Effector memory CD8-positive, alpha-beta T cell (primary cell): ENCODE data around the gene CDH12.

Source experiments
- ATAC-seq: fragments of 150-1000 bp; cut with Tn5 transposase; replicated peaks from 2 replicates; pipeline ENCODE4 v1.10.0; 2021; ENCODE audit warnings: mild to moderate bottlenecking, moderate library complexity
- DNase-seq, 3 experiments: peaks; one replicate each; pipeline ENCODE4 v3.0.0; 2021
- H3K27ac Mint-ChIP-seq, 2 donors: one replicate each; pipeline ENCODE4 v1.8.0; 2022; ENCODE audit warnings: mild to moderate bottlenecking in 2 of 2, mixed read lengths in 2 of 2, moderate library complexity in 2 of 2
- H3K27me3 Mint-ChIP-seq, 2 donors: one replicate each; pipeline ENCODE4 v1.8.0; 2022; ENCODE audit warnings: mixed read lengths in 2 of 2
- H3K36me3 Mint-ChIP-seq: one replicate; pipeline ENCODE4 v1.8.0; 2022; ENCODE audit warnings: mild to moderate bottlenecking, moderate library complexity, mixed read lengths; ENCODE audit not compliant: insufficient read depth
- H3K4me1 Mint-ChIP-seq, 2 donors: one replicate each; pipeline ENCODE4 v1.8.0; 2022; ENCODE audit warnings: low read depth in 2 of 2, mixed read lengths in 2 of 2
- H3K4me3 Mint-ChIP-seq, 2 donors: one replicate each; pipeline ENCODE4 v1.8.0; 2022; ENCODE audit warnings: mild to moderate bottlenecking in 2 of 2, mixed read lengths in 2 of 2, moderate library complexity in 2 of 2
- H3K9me3 Mint-ChIP-seq, 2 donors: one replicate each; pipeline ENCODE4 v1.8.0; 2022; ENCODE audit warnings: mixed read lengths in 2 of 2

CDH12 gene

GRCh38 chr5:22669345-22669744 lies 183.8 kb downstream of the CDH12 start:
- no peak for ATAC-seq
- Mint-ChIP-seq H3K4me1 (no peaks in the 10 kb centered on the region), H3K4me3 (no peak overlapping the region)

GRCh38 chr5:22665801-22666200 lies 187.3 kb downstream of the CDH12 start:
- Mint-ChIP-seq H3K4me1 (no peaks in the 10 kb centered on the region), H3K27ac (no peak overlapping the region), H3K9me3 (peaks cover 12 to 16% of the 10 kb centered on the region in 2 donors), H3K27me3 (no peaks in the 10 kb centered on the region), H3K4me3 (no peak overlapping the region), H3K36me3 (no peaks in the 10 kb centered on the region)
- ATAC-seq = no peak
- no peak for DNase-seq

More at GRCh38 chr5:22669345-22669744, 183.8 kb downstream of the CDH12 start:
- DNase-seq = no peak
- Mint-ChIP-seq H3K36me3 (no peaks in the 10 kb centered on the region), H3K9me3 (peaks cover 12 to 16% of the 10 kb centered on the region in 2 donors), H3K27ac (no peak overlapping the region), H3K27me3 (no peaks in the 10 kb centered on the region)

- Mint-ChIP-seq H3K27ac (no peak overlapping the region), H3K4me3 (no peak overlapping the region), H3K9me3 (peaks cover 8 to 9% of the 10 kb centered on the region in 2 donors), H3K36me3 (no peaks in the 10 kb centered on the region), H3K27me3 (no peaks in the 10 kb centered on the region), H3K4me1 (no peaks in the 10 kb centered on the region)
- ATAC-seq (no peak), DNase-seq (no peak)
Observed at GRCh38 chr5:22663134-22663533, 190.0 kb downstream of the CDH12 start.

GRCh38 chr5:22662391-22662790 lies 190.8 kb downstream of the CDH12 start:
- DNase-seq (no peak), ATAC-seq (no peak)
- Mint-ChIP-seq H3K4me1 (no peaks in the 10 kb centered on the region), H3K4me3 (no peak overlapping the region), H3K36me3 (no peaks in the 10 kb centered on the region), H3K9me3 (peaks cover 8 to 12% of the 10 kb centered on the region in 2 donors), H3K27me3 (no peaks in the 10 kb centered on the region), H3K27ac (no peak overlapping the region)

GRCh38 chr5:22651355-22651754 lies 201.8 kb downstream of the CDH12 start:
- DNase-seq = no peak
- Mint-ChIP-seq H3K4me3 (no peak overlapping the region), H3K27me3 (no peaks in the 10 kb centered on the region), H3K27ac (no peak overlapping the region), H3K9me3 (peaks cover 15 to 22% of the 10 kb centered on the region in 2 donors), H3K36me3 (peaks cover 2% of the 10 kb centered on the region), H3K4me1 (no peaks in the 10 kb centered on the region)
- ATAC-seq = no peak

GRCh38 chr5:22650511-22650910 lies 202.6 kb downstream of the CDH12 start:
- H3K4me1 Mint-ChIP-seq = no peaks in the 10 kb centered on the region
- H3K27ac Mint-ChIP-seq = no peak overlapping the region
- H3K9me3 Mint-ChIP-seq = peaks cover 15 to 22% of the 10 kb centered on the region in 2 donors

GRCh38 chr5:22649074-22649473 lies 204.1 kb downstream of the CDH12 start:
- Mint-ChIP-seq H3K27ac (no peak overlapping the region), H3K4me1 (no peaks in the 10 kb centered on the region), H3K36me3 (no peaks in the 10 kb centered on the region), H3K9me3 (peaks cover 10 to 19% of the 10 kb centered on the region in 2 donors), H3K4me3 (no peak overlapping the region), H3K27me3 (no peaks in the 10 kb centered on the region)
- ATAC-seq (no peak), DNase-seq (no peak)

More at GRCh38 chr5:22650511-22650910, 202.6 kb downstream of the CDH12 start:
- no peak for ATAC-seq
- Mint-ChIP-seq H3K4me3 (no peak overlapping the region), H3K36me3 (peaks cover 2% of the 10 kb centered on the region), H3K27me3 (no peaks in the 10 kb centered on the region)
- DNase-seq = no peak

- H3K27me3 Mint-ChIP-seq = no peaks in the 10 kb centered on the region
- H3K9me3 Mint-ChIP-seq = peaks cover 6 to 7% of the 10 kb centered on the region in 2 donors
- H3K36me3 Mint-ChIP-seq = no peaks in the 10 kb centered on the region
- H3K4me1 Mint-ChIP-seq = no peaks in the 10 kb centered on the region
- ATAC-seq (no peak), DNase-seq (no peak)
- H3K4me3 Mint-ChIP-seq = no peak overlapping the region
- no peak overlapping the region for H3K27ac Mint-ChIP-seq
Observed at GRCh38 chr5:22644859-22645258, 208.3 kb downstream of the CDH12 start.

GRCh38 chr5:22643356-22643755 lies 209.8 kb downstream of the CDH12 start:
- Mint-ChIP-seq H3K27me3 (no peaks in the 10 kb centered on the region), H3K9me3 (peaks cover 0 to 4% of the 10 kb centered on the region in 2 donors)

GRCh38 chr5:22631683-22632082 lies 221.5 kb downstream of the CDH12 start:
- Mint-ChIP-seq H3K4me1 (no peaks in the 10 kb centered on the region), H3K9me3 (peaks cover 4 to 7% of the 10 kb centered on the region in 2 donors), H3K27me3 (no peaks in the 10 kb centered on the region), H3K27ac (no peak overlapping the region), H3K36me3 (no peaks in the 10 kb centered on the region), H3K4me3 (no peak overlapping the region)
- ATAC-seq = no peak
- no peak for DNase-seq

More at GRCh38 chr5:22643356-22643755, 209.8 kb downstream of the CDH12 start:
- Mint-ChIP-seq H3K4me1 (no peaks in the 10 kb centered on the region), H3K4me3 (no peak overlapping the region), H3K36me3 (no peaks in the 10 kb centered on the region), H3K27ac (no peak overlapping the region)
- no peak for DNase-seq
- ATAC-seq = no peak

- Mint-ChIP-seq H3K4me3 (no peak overlapping the region), H3K27me3 (no peaks in the 10 kb centered on the region), H3K4me1 (no peaks in the 10 kb centered on the region), H3K9me3 (peaks cover 10 to 13% of the 10 kb centered on the region in 2 donors), H3K27ac (no peak overlapping the region), H3K36me3 (no peaks in the 10 kb centered on the region)
- ATAC-seq (no peak), DNase-seq (no peak)
Observed at GRCh38 chr5:22627029-22627428, 226.1 kb downstream of the CDH12 start.

- ATAC-seq (no peak), DNase-seq (no peak)
- Mint-ChIP-seq H3K4me1 (no peaks in the 10 kb centered on the region), H3K27ac (no peak overlapping the region), H3K4me3 (no peak overlapping the region), H3K27me3 (no peaks in the 10 kb centered on the region), H3K9me3 (peaks cover 10 to 13% of the 10 kb centered on the region in 2 donors), H3K36me3 (no peaks in the 10 kb centered on the region)
Observed at GRCh38 chr5:22625451-22625850, 227.7 kb downstream of the CDH12 start.

GRCh38 chr5:22621084-22621483 lies 232.1 kb downstream of the CDH12 start:
- Mint-ChIP-seq H3K36me3 (no peaks in the 10 kb centered on the region), H3K27me3 (no peaks in the 10 kb centered on the region), H3K4me1 (no peaks in the 10 kb centered on the region), H3K27ac (no peak overlapping the region), H3K4me3 (no peak overlapping the region), H3K9me3 (peaks cover 3 to 18% of the 10 kb centered on the region in 2 donors)
- no peak for ATAC-seq
- no peak for DNase-seq

GRCh38 chr5:22615964-22616363 lies 237.2 kb downstream of the CDH12 start:
- Mint-ChIP-seq H3K4me1 (no peaks in the 10 kb centered on the region), H3K27ac (no peak overlapping the region), H3K27me3 (no peaks in the 10 kb centered on the region), H3K4me3 (no peak overlapping the region), H3K36me3 (no peaks in the 10 kb centered on the region), H3K9me3 (peaks cover 7 to 20% of the 10 kb centered on the region in 2 donors)
- ATAC-seq (no peak), DNase-seq (no peak)
